ENCODE measurements around the gene BATF2.
"Not testable (repeated sequence)": the region's sequence is repeated elsewhere in the genome, so short reads cannot be mapped to it uniquely, and the experiment has no call there.

BATF2 gene, protein sequence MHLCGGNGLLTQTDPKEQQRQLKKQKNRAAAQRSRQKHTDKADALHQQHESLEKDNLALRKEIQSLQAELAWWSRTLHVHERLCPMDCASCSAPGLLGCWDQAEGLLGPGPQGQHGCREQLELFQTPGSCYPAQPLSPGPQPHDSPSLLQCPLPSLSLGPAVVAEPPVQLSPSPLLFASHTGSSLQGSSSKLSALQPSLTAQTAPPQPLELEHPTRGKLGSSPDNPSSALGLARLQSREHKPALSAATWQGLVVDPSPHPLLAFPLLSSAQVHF
- 0 to 0.07 reads per million in 2 donors for total RNA-seq

DNA sequence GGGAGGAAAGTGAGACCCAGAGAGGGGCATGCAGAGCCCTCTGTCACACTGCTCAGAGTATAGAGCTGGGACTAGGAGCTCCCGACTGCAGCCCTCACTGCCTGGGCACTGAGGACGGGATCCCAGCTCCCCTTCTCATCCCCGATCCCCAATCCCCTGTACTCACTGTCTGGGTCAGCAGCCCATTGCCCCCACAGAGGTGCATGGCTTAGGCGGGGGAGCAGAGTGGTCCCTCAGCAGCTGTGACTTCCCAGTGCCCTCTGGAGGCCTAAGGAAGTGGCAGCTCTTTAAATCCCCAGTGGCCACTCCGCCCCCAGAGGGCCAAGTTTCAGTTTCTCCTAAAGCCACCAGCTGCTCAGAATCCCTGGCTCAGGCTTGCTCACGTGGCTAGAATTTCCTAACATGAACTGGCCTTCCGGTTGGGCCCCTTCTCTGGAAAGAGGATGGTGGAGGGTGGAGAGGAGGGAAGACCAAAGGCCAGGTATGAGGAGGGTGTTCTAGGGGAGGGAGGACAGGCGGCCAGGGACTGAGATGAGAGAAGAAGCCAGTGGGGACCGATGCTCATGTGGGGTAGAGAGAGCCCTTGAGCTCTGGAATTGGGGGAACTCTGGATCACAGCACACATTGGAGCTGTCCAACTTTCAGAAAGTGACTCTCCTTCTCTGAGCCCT is at the start of gene BATF2:
TSS of gene BATF2 (minus strand) at position 262 of the 671 bp plus-strand sequence. CDS start at position 205, 57 bp downstream.
- no peak for DNase-seq

DNA sequence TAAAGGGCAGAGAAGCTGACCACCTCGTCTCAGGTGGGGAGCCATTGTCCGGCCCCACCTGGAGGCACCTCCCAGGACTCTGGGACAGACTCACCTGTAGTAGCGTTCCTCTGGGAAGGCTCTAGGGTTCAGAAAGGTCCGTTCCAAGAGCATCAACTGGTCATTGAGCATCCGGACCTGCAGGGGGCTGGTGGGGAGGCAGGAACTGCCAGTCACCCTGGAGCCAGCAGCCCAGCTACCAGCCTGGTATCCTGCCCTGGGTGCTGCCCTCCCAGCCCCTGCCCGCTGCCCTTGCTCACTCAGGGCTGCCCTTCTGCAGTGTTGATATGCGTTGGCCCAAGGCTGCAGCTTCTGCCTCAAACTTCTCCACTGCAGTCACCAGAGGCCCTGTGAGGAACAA is 49.0 kb upstream of the BATF2 start:
- DNase-seq, result no peak

DNA sequence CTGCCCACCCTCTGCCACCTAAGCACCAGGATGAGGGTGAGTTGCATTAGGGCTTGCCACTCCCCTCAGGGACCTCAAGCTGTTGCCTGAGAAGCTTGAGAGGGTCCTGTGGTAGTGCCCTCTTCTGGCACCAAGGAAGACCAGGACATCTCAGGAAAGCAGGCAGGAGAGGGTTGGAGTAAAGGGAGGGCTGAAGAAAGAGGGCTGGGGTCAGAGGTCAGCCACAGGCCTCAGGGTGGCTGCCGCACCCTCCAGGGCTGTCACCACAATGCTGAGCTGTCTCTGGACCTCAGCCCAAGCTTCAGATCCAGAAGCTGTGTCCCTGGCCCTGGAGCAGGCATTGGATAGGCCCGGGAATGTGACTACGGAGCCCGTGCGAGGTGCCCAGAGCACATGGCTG is 48.3 kb upstream of the BATF2 start:
- no peak for DNase-seq

DNA sequence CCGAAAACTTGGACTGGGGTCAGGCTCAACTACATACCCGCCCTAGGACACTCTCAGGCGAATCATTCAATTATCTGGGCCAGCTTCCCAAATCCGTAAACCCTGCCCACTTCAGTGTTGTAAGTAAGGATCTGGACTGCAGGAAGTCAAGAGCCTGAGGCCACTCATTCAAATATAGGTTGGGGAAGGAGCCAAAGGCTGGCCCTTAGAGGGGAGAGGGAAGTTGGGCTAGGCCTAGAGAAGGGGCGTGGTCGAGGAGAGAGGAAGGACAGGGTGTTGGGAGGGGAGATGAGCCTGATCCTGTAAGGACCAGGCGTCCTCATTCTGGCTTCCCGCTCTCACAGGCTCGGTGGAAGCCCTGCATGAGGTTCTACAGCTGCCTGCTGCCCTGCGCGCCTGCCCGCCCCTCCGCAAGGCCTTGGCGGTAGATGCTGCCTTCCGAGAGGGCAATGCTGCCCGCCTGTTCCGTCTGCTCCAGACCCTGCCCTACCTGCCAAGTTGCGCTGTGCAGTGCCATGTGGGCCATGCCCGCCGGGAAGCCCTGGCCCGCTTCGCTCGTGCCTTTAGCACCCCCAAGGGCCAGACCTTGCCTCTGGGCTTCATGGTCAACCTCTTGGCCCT is 47.2 kb upstream of the BATF2 start:
- DNase-seq, result no peak

DNA sequence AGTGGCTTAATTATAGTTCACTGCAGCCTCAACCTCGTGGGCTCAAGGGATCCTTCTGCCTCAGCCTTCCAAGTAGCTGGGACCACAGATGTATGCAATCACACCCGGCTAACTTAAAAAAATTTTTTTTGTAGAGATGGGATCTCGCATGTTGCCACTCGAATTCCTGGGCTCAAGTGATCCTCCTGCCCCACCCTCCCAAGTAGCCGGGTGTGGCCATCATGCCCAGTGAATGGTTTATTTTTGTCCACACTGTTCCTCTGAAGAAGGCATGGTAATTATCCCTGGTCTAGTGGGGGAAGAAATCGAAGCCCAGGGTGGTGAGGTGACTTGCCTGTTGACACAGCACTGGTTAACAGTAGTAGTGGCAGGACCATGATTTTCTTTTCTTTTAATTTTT is 46.1 kb upstream of the BATF2 start:
- DNase-seq, result no peak

DNA sequence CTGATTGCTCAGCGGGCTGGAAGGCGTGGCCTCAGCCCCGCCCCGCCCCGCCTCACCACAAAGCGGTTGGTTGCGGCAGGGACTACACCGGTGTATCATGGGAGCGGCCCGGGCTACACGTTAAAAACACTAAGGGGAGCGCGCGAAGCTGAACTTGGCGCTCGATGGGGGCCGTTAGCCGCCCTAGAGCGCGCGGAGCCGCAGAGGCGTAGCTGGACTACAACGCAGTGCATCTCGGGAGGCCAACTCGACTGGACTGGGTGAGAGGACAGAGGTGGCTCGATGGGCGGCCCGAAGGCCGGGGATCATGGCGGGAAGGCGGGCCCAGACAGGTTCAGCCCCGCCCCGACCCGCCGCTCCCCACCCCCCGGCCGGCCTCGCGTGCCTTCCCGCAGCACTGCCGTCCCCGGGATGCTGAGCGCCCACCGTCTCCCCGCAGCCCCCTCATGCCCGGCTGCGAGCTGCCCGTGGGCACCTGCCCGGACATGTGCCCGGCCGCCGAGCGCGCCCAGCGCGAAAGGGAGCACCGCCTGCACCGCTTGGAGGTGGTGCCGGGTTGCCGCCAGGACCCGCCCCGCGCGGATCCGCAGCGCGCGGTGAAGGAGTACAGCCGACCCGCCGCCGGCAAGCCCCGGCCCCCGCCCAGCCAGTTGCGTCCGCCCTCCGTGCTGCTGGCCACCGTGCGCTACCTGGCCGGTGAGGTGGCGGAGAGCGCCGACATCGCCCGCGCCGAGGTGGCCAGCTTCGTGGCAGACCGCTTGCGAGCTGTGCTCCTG is 44.3 kb upstream of the BATF2 start, which contains the start of gene SAC3D1:
TSS of gene SAC3D1 (plus strand) at position 364 of the 776 bp plus-strand sequence. CDS start at position 447, 83 bp downstream.
- DNase-seq, result peak; percentile 72 to 99 (median 78)

DNA sequence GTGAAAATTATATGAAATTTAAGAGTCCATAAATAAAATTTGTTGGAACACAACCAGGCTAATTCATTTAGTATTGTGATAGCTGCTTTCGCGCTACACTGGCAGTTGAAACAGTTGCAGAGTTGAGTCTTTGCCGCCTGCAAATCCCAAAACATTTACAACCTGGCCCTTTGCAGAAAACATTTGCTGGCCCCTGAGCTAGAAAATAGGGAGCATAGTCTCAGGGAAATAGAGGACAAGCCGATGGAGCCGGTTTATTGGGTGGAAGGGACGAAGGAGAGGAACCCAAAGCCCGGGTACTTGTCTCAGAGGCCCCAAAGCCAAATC is 43.7 kb upstream of the BATF2 start:
- no peak for DNase-seq

DNA sequence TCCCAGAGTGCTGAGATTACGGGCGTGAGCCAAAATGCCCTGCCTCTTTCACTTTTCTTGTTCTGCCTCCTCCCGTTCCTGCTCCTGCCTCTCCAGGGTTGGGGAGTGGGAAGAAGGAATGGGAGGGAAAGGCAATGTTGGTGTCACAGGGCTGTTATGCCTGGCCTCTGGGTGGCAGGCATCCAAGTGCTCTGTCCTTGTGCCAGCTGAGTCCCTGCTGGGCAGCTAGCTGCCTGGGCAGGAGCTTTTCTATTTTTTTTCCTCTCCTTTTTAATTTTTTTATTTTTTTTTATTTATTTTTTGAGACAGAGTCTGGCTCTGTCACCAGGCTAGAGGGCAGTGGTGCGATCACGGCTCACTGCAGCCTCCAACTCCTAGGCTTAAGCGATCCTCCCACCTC is 40.2 kb upstream of the BATF2 start:
- no peak for DNase-seq

DNA sequence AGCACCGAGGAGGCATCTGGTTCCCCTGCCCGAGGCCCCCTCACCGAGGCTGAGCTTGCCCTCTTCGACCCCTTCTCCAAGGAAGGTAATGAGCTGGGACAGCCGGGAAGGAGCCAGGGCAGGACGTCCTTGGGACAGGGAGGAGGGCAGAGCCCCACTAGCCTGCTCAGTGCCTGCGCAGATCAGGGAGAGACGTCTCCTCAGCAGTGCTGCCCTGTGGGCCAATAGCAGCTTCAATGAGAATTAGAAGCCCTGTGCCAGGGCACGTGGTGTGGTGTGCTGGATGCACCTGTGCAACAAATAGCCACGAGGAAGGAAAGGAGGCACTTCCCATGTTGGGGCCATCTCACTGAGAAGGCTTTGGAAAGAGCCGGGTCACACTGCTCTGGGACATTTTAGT is 38.8 kb upstream of the BATF2 start:
- DNase-seq, result no peak

DNA sequence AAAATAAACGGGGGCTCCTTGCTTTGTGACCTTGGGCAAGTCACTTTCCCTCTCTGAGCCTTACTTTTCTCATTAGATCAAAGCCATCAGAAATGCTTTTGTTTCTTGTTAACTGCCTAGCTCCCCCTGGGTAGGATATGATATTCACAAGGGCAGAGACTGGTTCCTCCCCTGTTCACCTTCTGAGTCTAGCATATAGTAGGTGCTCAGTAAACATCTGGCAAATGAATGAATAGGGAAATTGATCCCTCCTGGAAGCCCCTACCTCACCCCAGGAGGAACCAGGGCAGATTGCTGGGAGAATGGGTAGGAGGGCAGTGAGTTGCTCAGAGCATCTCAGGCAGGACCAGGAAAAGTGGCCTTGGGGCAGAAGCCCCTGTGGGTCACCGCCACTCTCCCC is 37.7 kb upstream of the BATF2 start:
- DNase-seq, result no peak

DNA sequence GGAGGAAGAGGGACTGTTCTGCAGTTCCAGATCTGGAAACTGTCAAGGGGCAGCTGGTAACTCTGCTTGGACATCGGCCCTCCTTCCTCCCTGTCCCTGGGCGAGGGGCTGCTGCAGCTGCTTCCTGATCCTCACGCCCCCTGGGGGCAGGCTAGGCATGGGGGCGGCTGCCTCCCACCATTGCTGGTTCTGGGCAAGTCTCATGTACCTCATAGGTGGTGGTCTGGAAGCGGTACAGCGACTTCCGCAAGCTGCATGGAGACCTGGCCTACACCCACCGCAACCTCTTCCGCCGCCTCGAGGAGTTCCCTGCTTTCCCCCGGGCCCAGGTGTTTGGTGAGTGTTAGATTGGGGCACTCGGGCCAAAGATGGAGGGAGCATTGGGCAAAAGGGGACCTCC is 35.4 kb upstream of the BATF2 start:
- DNase-seq, result no peak

DNA sequence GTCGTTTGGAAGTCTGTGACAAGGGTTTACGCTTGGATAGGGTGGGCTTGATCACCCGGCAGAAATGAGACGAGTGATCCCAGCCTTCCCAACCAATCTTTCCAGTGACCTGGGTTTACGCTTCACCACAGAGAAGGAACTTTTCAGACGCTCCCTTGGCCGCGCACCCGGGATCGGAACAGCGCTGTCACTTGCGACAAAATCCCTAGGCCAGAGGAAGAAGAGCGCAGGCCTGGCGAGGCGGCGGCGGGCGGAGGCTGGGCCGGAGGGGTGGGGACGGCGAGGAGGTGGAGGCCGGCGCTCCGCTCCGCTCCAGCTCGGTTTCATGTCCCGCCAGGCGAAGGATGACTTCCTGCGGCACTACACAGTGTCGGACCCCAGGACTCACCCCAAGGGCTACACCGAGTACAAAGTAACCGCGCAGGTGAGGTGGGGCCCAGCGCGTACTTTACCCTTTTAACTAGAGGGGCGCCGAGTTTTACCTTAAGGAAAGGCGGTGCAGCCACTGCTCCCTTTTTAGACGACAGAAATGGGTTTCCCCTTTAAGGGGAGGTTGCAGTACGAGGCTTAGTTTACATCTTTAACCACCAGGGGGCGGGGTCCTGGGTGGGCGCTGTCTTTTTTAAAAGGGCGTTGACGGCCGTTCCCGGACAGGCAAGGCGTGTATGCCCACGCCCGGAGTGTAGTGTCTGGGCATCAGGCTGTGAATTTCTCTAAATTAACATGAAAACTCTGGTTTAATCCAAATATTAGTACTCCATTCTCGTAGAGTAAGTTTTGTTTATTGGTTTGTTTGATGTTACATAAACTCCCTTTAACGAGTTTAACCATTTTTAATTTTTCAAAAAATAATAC is 30.7 kb upstream of the BATF2 start, which contains the start of gene SNX15:
TSS of gene SNX15 (plus strand) at position 227 of the 855 bp plus-strand sequence. CDS start at position 326, 99 bp downstream.
- peak; percentile 72 to 97 (median 84) for DNase-seq

DNA sequence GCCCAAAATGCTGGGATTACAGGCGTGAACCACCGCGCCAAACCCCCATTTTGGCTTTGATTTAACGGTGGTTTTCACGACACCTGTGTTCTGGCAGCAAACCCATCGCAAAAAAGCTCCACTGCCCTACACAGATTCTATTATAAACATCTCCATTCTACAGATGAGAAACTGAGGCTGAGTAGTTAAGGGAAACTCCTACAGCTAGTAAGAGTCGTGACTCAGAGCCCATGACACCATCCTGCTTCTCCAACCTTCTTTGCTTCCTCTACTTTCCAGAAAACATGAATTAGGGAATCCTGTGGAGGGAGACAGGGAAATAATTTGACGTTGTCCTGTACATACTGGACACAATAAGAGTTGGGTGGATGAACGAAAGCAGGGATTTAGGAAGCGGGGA is 30.0 kb upstream of the BATF2 start:
- DNase-seq, result no peak

DNA sequence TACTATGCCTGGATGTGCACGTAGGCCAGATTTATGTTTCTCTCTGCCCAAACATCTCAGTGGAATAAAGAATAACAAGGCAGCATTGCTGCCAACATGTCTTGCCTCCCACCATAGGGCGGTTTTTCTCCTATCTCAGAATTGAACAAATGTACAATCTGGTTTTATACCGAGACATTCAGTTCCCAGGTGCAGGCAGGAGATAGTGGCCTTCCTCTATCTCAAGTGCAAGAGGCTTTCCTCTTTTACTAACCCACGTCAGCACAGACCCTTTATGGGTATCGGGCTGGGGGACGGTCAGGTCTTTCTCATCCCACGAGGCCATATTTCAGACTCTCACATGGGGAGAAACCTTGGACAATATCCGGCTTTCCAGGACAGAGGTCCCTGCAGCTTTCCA is 26.7 kb upstream of the BATF2 start:
- DNase-seq, result not testable (repeated sequence)

DNA sequence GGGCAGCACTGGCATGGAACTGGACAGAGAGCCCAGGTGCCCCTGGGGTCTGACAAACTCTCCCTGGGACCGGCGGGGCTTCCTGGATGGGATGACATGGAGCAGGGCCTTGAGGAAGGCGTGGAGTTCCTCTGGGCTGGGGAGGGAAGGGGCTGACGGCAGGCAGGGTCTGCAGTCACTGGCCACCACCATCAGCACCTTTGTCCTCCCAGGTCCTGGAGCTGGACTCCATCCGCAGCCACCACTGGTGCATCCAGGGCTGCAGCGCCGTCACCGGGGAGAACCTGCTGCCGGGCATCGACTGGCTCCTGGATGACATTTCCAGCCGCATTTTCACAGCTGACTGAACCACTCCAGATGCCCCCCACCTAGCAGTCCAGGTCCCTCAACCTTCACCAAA is 24.7 kb upstream of the BATF2 start:
- DNase-seq, result no peak

DNA sequence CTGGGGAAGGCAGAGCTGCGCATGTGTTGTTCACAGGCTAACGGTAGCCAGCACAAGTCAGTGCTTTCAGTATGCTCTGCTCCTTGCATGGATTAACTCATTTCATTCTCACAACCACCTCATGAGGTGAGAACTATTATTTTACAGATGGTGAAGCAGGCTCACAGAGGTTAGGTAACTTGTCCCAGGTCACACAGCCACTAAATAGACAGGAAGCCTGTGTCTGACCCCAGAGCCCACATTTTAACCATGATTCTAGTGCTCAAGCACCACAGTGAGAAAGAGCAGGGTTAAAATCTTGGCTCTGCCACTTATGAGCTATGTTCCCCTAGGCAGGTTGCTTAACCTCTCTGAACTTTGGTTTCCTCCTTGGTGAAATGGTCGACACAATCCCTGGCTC is 24.2 kb upstream of the BATF2 start:
- no peak for DNase-seq

DNA sequence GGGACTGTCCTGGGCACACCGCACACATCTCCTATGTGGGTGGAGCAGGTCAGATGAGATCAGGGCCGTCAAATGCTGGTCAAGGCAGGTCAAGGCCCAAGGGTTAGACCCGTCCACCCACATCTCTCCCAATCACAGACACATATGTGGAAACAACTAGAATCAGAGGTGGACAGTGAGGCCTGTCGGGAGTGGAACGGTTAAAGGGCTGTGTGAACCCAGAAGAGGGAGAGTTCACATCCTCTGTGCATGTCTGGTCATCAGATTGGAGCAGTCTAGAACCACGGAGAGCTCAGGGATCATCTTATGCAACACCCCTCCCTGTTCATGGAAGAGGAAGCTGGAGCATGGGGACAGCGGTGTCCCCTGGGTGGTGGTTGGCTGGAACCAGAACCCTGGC is 23.1 kb upstream of the BATF2 start:
- DNase-seq, result no peak

DNA sequence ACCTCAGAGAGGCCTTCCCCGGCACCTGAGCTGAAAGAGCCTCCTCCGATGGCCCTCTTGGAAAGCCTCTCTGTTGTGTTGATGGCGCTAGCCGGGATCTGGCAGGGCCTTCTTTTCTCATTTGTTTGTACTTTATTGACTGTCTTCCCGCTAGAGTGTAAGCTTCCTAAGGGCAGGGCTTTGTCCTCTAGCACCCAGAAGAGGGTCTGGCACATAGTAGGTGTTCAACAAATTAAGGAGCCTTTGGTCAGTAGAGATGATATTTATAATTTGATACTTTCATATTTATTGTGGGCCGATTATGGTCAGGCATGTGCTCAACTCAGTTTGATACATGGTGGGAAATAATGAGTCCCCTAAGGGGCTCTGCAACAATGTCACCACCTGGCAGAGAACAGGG is 21.2 kb upstream of the BATF2 start:
- no peak for DNase-seq

DNA sequence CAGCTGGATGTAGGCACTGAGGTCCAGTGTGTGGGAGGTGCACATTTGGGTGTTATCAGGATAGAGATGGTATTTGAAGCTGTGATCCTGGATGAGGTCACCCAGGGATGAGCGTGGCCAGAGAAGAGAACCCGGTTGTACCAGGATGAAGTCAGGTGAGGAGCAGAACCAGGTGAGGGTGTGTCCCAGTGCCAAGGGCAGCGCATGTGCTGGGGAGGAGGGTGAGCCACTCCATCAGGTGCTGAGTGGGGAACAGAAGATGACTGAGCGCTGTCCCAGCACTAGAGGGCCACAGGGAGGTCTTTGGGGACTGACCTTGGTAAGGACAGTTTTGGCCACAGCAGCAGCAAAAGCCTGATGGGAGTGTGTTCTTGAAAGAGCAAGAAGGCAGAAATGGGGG is 19.9 kb upstream of the BATF2 start:
- DNase-seq, result no peak

DNA sequence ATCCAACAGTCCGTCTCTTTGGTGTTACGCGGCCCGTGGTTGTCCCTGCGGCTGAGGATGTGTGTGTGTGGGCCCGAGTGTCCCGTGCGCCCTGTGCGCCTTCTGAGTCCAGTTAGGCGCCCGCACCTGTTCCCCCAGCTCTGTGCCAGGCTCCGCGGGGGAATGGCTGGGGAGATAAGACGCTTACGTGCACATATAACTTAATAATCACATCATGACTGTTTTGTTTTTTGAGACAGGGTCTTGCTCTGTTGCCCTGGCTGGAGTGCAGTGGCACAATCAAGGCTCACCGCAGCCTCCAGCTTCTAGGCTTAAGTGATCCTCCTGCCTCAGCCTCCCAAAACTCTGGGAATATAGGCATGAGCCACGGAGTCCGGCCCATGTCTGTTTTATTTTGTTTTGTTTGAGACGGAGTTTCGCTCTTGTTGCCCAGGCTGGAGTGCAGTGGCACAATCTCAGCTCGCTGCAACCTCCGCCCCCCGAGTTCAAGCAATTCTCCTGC is 18.0 kb upstream of the BATF2 start:
- DNase-seq, result no peak

DNA sequence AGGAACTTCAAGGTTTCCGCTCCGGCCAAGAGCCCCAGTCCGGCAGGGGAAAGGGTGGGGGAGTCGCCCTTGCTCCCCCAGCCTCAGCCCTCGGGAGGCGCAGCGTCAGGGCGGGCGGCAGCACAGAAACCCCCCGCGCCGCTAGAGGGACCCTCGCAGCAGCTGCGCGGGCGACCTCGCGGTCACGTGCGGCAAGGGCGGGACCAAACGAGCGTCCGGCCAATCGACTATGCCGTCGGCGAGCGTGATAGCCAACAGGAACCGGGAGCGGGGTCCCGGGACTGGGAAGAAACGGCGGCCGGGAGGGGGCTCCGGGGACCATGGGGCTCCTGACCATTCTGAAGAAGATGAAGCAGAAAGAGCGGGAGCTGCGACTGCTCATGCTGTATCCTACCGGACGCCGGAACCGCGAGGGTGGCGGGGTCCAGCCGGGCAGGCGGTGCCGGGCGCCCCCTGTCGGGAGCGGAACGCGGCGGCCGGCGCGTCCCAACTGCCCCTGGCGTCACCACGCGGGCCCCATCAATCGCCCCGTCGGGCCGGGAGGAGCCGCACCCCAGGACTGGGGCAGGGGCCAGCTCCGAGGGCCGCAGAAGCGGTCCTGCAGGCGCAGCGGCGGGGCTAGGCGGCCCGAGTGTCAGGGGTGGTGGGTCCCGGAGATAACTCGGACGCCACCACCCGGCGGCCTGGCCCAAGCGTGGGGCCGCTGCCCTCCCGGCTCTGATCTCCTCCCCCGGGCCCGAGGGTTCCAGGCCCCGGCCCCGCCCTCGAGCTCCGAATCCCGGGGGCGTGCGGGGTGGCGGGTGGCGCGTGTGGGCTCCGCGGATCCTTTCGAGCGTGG is 17.3 kb upstream of the BATF2 start, which contains the start of gene ARL2:
TSS of gene ARL2 (plus strand) at position 273 of the 838 bp plus-strand sequence. CDS start at position 321, 48 bp downstream.
- peak; percentile 73 to 91 (median 81) for DNase-seq

All from T-helper 2 cell (primary cell).